ENCODE data around the gene NR2F6.

DNA sequence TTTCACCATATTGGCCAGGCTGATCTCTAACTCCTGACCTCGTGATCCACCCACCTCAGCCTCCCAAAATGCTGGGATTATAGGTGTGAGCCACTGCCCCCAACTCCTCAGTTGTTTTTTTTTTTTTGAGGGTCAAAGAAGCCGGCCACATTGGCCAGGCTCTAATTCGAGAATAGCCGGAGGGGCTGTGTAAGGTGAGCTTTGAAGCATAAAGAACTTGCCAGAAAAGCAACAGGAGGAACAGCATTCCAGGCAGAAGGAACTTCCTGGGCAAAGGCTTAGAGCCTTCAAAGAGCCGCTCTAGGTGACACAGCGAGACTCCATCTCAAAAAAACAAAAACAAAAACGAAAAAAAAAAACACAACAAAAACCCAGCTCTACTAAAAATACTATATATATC, 20.3 kb upstream of the NR2F6 start:
- no peak for TF ChIP-seq EZH2 (IDR thresholded peaks at IDR 0.05; ENCODE audit: borderline replicate concordance, low read depth, low read length, poor library complexity, severe bottlenecking)
- TF ChIP-seq CTCF (conservative IDR thresholded peaks at IDR 0.05; ENCODE audit: low read depth, low read length) = no peak
